Hematopoietic multipotent progenitor cell treated with erythropoietin and hydrocortisone succinate and interleukin-3 and kit ligand, for 4 days (in vitro differentiated cells): ENCODE data around the gene NUP188.

Experiments
- DNase-seq: peaks from one replicate; pipeline ENCODE4 v3.0.0-alpha.2; 2015

NUP188 gene

DNA sequence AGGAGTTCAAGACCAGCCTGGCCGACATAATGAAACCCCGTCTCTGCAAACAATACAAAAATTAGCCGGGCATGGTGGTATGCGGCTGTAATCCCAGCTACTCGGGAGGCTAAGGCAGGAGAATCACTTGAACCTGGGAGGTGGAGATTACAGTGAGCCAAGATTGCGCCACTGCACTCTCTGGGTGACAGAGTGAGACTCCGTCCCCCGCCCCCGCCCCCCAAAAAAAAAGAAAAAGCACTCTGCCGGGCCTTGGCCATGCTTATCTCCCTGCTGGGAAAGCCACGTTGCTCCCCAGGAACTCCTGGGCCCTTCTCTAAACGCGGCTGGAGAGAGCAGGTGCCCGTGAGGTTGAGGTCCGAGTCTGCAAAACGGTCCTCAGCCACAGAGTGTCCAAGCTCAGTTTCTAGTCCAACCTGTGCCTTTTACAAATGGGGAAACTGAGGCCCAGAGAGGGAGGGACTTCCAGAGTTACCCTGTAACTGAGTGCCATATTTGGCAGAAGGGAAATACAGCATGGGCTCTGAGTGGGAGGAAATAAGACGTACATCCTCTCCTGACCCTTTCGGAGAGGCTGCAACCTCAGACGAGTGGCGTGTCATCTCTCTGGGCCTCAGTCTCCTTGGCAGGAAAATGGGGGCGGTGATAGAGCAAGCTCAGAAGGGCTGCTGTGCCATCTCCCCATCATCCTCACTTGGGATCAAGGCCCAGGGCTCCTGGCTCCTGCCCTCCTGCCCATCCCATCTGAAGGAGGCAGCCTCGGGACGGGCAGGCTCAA lies 33.3 kb upstream of the NUP188 start:
- DNase-seq, result peak; percentile 48

DNA sequence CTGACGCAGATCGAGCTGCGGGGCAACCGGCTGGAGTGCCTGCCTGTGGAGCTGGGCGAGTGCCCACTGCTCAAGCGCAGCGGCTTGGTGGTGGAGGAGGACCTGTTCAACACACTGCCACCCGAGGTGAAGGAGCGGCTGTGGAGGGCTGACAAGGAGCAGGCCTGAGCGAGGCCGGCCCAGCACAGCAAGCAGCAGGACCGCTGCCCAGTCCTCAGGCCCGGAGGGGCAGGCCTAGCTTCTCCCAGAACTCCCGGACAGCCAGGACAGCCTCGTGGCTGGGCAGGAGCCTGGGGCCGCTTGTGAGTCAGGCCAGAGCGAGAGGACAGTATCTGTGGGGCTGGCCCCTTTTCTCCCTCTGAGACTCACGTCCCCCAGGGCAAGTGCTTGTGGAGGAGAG lies 31.3 kb upstream of the NUP188 start:
- DNase-seq, result no peak

DNA sequence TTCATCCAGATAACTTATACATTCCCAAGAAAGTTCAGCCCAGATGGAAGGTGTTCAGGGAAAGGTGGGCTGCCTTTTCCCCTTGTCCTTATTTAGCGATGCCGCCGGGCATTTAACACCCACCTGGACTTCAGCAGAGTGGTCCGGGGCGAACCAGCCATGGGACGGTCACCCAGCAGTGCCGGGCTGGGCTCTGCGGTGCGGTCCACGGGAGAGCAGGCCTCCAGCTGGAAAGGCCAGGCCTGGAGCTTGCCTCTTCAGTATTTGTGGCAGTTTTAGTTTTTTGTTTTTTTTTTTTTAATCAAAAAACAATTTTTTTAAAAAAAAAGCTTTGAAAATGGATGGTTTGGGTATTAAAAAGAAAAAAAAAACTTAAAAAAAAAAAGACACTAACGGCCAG lies 30.8 kb upstream of the NUP188 start:
- DNase-seq, result no peak

DNA sequence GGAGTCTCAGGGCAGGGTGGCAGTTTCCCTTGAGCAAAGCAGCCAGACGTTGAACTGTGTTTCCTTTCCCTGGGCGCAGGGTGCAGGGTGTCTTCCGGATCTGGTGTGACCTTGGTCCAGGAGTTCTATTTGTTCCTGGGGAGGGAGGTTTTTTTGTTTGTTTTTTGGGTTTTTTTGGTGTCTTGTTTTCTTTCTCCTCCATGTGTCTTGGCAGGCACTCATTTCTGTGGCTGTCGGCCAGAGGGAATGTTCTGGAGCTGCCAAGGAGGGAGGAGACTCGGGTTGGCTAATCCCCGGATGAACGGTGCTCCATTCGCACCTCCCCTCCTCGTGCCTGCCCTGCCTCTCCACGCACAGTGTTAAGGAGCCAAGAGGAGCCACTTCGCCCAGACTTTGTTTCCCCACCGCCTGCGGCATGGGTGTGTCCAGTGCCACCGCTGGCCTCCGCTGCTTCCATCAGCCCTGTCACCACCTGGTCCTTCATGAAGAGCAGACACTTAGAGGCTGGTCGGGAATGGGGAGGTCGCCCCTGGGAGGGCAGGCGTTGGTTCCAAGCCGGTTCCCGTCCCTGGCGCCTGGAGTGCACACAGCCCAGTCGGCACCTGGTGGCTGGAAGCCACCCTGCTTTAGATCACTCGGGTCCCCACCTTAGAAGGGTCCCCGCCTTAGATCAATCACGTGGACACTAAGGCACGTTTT lies 30.2 kb upstream of the NUP188 start:
- DNase-seq, result no peak

DNA sequence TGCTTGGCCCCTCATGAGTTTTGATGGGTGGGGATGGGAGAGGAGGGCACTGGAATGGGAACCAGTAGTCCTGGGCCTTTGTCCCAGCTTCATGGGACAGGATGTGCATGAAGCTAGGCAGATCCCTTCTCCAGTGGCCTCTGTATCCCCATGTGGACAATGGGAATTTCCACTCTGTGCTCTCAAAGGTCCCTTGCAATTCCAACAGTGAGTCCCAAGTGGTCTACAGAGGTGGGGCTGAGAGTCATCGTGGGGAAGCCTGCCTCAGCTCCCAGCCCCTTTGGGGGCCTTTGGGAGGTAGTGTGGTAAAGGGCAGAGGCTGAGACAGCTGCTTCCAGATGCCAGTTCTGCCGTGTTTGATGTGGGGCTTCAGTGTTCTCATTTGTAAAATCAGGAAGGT lies 28.6 kb upstream of the NUP188 start:
- DNase-seq, result no peak

DNA sequence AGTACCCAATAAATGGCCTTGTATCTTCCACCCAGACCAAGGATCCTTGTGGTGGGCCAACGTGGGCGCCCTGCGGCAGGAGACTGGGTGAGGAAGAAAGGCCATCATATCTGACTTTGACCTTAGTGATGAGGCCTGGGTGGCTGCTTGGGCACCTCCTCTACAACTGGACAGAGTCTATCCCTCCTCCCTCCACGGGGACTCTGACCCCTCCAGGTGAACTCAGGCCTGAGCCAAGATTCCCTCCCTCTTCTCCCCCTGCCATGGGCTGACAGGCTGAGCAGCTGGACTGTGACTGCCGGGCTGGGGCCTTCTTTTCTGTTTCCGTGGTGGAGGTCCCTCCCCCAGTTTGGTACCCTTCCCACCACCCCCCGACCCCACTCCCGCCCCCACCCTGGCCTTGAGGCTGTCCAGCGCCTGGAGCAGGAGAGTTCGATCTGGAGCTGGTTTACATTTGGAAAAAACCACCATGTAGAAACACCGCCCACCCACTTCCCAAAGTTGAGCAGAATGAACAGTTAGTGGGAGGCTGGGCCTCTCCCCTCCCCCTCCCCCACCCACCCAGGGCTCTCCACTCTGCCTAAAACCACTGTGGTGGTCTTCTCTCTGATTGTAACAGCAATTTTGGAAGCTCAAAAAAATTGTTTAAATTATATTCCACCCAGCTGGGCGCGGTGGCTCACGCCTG lies 28.0 kb upstream of the NUP188 start:
- DNase-seq, result no peak

DNA sequence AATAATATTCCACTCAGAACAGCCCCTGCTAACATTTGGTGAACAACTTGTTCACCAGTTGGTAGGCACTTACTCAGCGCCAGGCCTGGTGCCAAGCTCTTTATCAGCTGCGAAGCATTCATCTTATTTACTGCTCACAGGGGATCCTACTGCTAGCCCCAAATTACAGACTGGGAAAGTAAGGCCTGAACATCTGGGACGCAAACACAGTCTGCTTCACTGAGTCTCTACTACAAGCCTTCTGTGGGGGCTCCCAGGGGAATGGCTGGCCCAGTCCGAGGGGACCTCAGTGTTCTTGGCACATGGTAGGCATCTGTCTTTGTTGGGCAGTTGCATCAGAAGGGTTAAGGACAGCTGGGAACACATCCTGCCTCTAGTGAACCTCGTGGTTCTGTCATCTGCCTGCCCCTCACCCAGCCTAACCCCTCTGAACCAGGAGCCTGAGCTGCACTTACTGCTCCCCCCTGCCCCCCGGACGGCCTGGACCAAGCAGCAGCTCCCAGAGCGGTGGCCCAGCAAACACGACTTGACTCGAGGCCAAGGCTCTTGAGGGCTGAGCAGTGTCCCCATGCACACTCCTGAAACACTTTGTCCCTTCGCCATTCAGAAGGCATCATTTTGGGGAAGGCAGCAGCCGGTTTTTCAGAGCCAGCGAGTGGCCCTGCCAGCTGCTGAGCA lies 27.0 kb upstream of the NUP188 start, which contains the start of gene PHYHD1:
PHYHD1 (plus strand) TSS at position 602 of the 678 bp plus-strand sequence. CDS start 1,342 bp downstream, outside the sequence.
- peak; percentile 84 for DNase-seq

DNA sequence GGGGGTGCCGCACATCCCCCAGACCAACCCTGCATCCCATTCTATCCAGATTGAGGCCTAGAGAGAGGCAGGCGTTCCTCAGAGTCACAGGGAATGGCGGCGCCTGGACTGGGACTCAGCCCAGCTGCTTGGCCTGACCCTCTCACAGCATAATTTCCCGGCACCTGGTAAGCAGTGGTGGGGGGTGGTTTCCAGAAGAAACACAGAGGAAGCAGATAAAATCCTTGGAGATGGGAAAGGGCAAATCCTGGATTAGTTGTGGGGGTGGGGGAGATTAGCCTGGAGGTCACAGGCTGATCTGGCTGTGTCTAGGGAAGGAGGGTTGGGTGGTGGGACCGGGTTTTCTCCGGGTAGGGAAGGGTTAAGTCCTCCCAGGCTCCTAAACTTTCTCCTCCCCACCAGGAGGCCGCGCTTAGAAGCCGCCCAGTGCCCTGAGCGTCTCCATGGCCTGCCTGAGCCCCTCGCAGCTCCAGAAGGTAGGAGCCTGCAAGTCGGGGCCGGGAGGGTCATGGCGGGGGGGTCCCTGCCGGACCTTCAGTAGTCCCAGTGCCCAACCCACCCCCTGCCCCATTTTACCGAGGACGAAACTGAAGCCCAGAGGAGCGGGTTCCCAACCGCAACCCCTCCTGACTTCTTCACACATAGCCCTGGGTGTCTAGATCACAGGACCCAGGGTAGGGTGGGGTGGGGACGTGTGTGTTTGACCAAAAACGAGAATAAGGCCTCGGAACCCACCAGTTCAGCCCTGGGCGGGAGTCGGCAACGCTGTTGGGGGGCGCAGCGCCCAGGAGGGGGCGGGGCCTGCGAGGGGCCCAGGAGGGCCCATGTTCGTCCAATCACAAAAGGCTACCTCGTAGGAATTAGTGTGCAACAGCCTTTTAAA lies 25.4 kb upstream of the NUP188 start:
- peak; percentile 73 for DNase-seq

DNA sequence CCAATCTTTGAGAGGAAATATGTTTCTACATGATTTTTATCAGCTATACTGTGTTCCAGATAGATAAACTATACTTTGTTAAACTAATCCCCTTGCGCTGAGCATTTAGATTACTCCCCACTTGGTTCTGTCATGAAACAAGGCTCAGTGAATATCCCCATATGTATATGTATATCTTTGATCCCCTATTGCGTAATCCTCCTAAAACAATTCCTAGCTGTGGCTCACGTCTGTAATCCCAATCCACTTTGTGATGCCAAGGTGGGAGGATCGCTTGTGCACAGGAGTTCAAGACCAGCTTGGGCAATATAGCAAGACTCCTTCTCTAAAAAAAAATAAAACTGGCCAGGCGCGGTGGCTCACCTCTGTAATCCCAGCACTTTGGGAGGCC lies 24.0 kb upstream of the NUP188 start:
- no peak for DNase-seq

DNA sequence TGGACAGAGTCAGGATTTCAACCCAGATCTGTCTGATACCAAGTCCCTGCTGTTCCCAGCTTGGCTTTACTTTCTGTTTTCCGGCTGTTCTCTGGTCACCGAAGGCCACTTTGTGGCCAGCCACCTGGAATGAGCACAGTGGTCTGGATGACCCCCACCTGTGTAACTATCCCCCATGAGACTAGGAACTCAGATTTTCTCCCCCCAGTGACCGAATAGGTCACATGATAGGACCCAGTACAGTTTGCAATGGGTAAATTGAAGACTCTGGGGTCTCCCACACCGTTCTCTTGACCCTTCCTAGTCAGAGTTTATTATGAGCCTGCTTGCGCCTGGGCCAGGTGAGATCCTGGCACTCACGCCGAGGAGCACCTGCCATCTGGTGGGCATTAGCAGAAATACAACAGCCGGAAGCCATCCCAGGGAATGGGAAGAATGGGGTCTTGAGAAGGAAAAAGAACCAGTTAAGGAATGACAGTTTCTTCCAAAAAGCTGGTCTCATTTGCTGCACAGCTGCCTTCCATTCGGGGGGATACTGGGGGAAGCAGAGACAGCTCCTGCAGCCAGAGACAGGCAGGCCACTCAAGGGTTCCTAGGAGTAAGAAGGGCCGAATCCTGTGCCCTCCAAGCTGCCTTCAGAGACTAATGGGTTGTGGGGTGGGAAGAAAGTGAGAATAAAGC lies 19.6 kb upstream of the NUP188 start:
- DNase-seq, result peak; percentile 52

DNA sequence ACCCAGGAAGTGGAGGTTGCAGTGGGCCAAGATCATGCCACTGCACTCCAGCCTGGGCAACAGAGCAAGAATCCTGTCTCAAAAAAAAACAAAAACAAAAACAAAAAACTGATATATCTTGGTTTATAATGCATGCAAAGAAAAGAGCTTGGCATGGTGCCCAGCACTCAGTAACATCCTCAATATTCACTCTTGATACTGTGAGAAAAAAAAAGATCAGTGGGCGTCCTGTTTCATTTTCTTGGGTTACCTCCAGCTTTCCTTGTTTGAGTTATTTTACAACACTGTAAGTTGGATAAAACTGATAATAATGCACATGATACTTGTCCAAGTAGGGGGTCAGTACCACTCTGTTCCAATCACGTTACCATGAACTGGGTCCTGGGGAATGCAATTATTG lies 18.9 kb upstream of the NUP188 start:
- DNase-seq, result no peak

DNA sequence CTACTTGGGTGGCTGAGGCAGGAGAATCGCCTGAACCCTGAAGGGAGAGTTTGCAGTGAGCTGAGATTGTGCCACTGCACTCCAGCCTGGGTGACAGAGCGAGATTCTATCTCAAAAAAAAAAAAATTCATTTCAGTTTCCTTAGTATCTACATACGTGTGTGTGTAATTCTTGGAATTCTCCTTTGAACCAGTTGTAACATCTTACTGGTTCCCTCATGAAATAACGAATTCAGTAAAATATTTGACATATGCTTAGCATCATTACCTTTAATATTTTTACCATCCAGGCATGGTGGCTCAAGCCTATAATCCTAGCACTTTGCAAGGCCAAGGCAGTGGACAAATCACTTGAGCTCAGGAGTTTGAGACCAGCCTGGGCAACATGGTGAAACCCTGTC lies 17.9 kb upstream of the NUP188 start:
- no peak for DNase-seq

DNA sequence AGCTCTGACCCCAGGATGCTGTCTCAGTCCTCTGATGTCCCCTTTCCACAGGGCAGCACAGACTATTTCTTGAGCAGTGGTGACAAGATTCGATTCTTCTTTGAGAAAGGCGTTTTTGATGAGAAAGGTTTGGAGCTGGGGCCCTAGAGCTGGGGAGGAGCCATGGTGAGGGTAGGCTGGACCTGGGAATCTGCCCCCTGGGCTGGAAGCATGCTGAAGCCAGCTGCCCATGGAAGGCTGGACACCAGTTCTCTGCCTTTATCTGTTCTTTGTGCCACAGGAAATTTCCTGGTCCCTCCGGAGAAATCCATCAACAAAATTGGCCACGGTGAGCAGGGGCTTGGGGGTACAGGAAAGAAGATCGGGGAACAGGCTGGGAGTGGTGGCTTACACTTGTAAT lies 13.8 kb upstream of the NUP188 start:
- DNase-seq, result no peak

DNA sequence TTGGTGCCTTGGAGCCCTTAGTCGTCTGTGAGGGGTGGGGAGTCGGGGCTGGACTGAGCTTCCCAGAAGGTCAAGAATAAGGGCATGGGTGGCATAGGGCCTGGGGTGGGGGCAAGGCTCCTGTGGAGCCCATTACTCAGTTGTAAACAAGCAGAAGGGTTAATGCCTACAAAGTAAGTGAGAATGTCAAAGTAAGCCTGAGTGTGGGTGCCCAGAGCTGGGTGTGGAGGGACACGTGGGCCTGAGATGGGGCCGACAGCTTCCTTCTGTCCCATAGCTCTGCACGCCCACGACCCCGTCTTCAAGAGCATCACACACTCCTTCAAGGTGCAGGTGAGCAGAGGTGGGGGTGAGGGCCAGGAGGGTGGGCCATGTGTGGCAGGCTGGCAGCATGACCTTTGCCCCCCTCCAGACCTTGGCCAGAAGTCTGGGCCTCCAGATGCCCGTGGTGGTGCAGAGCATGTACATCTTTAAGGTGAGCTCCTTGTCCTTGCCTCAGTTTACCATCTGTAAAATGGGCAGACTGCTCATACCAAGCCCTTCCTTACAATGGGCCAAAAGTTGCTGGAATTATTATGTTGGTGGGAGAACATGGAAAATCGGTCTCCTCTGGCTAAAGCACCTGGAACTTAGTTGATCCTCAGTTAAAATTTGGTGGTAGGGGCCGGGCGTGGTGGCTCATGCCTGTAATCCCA lies 11.2 kb upstream of the NUP188 start:
- DNase-seq, result no peak

DNA sequence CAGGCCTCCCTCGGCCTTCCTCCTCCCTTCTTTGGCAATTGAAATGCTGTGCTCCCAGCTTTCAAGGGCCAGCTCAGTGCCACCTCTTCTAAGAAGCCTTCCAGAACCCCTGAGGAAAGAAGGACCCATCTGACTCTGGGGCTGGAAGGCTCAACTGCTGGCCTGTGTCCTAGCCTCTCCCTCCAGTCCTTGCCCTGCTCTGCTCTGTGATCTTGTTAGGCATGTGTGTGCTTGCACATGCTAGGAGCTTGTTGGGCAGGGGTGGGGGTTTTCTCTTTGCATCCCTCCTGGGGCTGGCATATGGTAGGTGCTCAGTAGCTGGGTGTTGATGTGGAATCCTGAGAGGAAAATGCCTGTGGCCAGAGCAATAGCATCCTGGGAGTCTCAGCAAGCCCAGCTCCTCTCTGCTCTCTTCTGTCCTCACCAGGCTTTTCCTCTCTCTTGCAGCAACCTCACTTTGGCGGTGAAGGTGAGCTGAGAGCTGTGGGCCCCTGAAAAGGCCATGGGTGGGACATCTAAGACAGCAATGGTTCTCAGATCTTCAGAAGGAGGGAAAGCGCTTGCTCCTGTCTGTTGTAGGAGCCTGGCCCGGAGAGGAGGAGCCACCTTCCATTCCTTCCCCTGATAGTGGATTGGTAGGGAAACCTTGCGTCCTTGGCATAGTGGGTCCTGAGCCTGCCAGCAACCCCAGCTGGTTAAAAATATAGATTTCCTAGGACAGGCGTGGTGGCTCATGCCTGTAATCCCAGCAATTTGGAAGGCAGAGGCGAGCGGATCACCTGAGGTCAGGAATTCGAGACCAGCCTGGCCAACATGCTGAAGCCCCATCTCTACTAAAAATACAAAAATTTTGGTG lies 10.0 kb upstream of the NUP188 start:
- DNase-seq, result no peak

DNA sequence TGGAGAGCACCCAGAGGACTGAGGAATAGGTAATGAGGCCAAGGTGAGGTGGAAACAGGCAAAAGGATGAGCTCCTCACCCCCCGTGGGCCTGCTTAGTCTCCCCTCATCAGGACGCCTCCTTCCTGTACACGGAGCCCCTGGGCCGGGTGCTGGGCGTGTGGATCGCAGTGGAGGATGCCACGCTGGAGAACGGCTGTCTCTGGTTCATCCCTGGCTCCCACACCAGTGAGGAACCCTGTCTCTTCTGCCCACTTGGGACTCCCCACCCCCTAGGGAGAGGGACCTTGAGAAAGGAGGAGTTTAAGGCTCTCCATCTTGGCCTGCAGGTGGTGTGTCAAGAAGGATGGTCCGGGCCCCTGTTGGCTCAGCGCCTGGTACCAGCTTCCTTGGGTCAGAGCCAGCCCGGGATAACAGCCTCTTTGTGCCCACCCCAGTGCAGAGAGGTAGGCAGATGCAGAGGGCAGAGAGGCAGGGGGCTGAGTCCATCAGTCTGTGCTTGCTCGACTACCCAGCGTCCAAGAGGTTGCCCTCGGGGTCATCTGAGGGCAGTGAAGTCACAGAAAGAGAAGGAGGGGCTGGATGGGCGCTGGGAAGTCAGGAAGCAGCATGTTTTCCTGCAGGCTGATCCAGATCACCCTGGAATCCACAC lies 7.1 kb upstream of the NUP188 start:
- no peak for DNase-seq

DNA sequence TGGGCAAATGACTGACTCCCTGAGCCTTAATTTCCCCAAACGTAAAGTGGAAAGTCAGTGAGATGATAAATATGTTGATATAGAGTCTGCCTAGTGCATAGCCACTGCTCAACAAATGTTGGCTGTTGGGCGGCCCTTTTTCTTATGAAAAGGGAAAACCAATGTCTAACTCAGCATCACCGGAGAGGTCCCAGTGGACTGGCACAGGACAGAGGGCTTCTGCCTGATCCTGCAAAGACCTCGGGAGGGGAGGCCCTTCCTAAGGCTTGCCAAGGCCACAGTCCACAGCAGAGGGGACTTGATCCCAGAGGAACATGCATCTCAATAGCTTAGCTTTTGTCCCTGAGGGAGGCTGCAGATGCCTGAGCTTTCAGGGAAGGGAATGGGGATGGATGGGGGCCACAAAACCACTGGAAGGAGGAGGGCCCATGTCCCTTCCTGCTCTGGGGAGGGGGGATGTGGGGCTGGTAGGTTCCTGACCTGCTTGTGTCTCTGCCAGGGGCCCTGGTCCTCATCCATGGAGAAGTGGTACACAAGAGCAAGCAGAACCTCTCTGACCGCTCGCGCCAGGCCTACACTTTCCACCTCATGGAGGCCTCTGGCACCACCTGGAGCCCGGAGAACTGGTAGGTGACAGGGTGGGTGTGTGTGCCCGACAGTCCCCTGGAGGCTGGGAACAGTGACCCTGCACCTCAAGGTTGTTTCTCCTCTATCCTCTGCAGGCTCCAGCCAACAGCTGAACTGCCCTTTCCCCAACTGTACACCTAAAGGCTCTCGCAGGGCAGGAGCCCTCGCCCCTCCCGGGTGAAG lies 6.3 kb upstream of the NUP188 start:
- DNase-seq, result no peak

DNA sequence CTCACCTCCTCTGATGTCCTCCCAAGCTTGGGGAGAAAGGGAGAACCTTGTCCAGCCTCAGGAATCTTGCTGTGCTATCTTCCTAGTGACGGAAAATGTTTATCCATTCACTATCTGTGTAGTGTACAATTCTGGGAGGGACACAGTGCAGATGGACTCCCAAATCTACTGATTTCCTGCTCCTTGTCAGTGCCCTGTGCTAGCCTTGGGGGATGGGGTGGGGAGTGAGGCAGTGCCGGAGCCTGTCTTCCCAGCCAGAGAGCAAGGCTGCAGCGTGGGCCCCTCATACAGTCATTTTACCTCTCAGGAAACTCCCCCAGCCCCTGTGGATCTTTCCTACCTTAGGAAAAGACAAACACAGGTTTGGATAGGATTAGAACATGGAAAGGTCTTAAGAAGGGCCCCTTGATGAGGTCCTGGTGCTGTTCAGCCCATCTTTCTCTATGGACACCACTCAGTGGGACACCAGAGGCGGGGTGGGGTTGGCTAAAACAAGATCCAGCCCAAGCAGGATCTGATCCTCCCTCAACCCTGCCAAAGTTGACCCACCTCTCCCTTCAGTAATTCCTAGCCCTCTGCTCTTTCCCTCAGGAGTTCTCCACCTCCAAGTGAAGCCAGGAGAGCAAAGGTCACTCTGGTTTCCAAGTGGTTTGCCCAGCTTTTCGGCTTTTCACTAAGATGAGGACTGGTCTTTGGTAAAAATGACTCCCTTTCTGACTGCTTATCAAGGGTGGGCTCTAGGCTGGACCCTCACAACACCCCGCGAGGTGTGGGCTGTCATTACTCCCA lies 3.5 kb upstream of the NUP188 start:
- no peak for DNase-seq
